Measurements from ENCODE around the gene TRIP13. TPM values are rescaled to one million over a fixed set of nuclear protein-coding genes. Genes with fewer than 3 reads are reported as not detected.

Gene TRIP13
- total and polyA plus RNA-seq, 3 donors from 2014 or later = 34.3 to 71.6 (median 49.1) TPM

DNA sequence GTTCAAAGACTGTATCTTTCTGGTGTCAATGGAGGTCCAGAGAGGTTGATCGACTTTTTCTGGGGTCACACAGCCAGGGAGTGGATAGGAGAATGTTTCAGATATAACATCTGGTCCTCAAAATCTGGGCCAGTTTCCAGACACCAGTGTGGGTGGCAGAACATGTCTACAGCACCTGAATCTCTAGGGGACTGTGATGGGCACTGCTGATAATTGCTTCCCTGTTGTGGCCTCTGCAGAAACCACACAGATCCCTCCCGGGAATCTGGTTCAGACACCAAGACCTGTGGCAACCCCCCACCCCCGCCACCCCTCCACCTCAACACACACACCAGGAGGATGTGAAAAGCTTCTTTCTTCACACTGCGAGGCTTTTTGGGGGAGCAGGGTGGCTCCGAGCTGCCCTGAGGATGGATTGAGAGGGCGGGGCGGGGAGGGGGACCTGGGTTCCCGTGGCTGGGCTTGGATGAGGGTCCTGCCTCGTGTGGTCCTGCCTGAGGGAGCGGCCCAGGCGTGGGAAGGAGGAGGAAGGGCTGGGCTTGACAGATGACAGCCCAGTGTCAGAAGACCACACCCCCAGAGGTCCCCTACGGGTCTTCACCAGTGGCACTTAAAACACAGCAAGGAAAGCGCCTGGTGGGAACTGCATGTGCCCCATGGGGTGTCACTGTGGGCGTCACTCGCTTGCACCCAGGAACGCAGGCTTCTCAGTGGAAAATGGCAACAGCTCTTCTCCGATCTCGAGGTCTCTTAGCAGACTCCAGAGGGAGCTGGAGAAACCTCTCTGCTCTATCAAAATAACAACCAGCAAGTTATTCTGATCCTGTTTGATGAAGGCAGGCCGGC, 55.2 kb downstream of the TRIP13 start:
- TF ChIP-seq, protein P1, sequence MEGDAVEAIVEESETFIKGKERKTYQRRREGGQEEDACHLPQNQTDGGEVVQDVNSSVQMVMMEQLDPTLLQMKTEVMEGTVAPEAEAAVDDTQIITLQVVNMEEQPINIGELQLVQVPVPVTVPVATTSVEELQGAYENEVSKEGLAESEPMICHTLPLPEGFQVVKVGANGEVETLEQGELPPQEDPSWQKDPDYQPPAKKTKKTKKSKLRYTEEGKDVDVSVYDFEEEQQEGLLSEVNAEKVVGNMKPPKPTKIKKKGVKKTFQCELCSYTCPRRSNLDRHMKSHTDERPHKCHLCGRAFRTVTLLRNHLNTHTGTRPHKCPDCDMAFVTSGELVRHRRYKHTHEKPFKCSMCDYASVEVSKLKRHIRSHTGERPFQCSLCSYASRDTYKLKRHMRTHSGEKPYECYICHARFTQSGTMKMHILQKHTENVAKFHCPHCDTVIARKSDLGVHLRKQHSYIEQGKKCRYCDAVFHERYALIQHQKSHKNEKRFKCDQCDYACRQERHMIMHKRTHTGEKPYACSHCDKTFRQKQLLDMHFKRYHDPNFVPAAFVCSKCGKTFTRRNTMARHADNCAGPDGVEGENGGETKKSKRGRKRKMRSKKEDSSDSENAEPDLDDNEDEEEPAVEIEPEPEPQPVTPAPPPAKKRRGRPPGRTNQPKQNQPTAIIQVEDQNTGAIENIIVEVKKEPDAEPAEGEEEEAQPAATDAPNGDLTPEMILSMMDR (IDR thresholded peaks at IDR 0.05) = no peak
- TF ChIP-seq POLR2A (IDR thresholded peaks at IDR 0.05) = no peak
- intact Hi-C loops (cut with DNase I; ENCODE audit: low total_unique reads) = no loop called here
- H3K27ac ChIP-seq = no peak overlapping the region
- DNase-seq = no peak
- no peaks in the 10 kb centered on the region for H3K27me3 ChIP-seq
- no peaks in the 10 kb centered on the region for H3K9me3 ChIP-seq
- H3K4me1 ChIP-seq = peaks cover 10% of the 10 kb centered on the region
- H3K4me3 ChIP-seq = no peak overlapping the region
- H3K36me3 ChIP-seq (ENCODE audit: low read depth, missing control alignments) = no peaks in the 10 kb centered on the region
- WGBS, 2 donors = 76 to 80% methylated on average over 18 to 19 of the region's 19 CpGs

DNA sequence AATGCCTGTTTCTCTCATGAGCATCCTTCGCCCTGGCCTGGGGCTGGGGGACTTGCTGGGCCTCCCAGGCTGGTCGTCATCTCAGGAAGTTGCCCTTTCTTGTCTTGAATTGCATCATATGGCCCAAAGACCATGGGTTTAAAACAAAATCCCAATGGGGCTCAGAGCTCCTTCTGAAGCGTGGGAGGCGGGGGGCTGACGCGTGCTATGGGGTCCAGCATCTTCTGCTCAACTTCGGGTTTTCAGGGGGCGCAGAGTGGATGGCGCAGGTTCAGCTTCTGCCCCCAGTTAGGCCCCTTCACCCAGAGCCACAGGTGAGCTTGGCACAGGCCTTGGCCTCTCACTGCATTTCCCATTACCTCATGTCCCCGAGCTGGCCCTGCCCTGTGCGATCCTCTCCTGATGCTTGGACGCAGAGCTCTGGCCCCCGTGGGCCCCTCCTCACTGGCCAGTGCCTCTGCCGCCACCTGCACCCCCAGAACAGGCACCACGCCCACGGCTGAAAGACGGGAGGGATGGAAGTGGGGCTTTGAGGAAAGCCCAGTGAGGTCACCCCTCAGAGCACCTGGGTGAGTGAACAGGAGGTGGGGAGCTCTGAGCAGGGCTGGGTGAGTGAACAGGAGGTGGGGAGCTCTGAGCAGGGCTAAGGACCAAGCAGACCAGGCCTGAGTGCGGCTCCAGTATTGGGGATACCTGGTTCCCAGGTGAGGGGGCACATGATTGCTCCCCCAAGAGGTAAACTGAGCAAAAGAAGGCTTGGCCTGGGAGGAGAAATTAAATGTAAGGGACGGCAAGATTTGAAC, 56.0 kb downstream of the TRIP13 start:
- no peak overlapping the region for H3K27ac ChIP-seq
- no peaks in the 10 kb centered on the region for H3K9me3 ChIP-seq
- intact Hi-C loops (cut with DNase I; ENCODE audit: low total_unique reads) = no loop called here
- H3K27me3 ChIP-seq = no peaks in the 10 kb centered on the region
- H3K4me1 ChIP-seq = peaks cover 10% of the 10 kb centered on the region
- TF ChIP-seq, protein P1 (IDR thresholded peaks at IDR 0.05) = no peak
- TF ChIP-seq POLR2A (IDR thresholded peaks at IDR 0.05) = no peak
- no peak overlapping the region for H3K4me3 ChIP-seq
- no peaks in the 10 kb centered on the region for H3K36me3 ChIP-seq (ENCODE audit: low read depth, missing control alignments)
- WGBS, 2 donors = 87 to 93% methylated on average over 12 to 19 of the region's 19 CpGs
- no peak for DNase-seq

DNA sequence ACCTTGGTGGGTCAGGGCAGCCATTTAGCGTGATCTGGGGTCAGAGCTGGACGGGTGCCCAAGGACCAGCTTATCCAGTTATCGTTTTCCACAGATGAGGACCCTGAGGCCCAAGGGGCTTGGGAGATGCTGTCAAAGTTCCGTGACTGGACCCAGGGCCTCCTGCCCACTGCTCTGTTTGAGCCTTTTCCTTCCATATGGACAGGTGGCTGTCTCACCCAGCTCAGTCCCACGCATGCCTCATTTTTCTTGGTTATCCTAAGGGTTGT, 56.5 kb downstream of the TRIP13 start:
- no peak overlapping the region for H3K27ac ChIP-seq
- DNase-seq = peak; percentile 11
- H3K27me3 ChIP-seq = no peaks in the 10 kb centered on the region
- H3K4me1 ChIP-seq = peaks cover 10% of the 10 kb centered on the region
- H3K4me3 ChIP-seq = no peak overlapping the region
- no peaks in the 10 kb centered on the region for H3K36me3 ChIP-seq (ENCODE audit: low read depth, missing control alignments)
- intact Hi-C loops (cut with DNase I; ENCODE audit: low total_unique reads) = no loop called here
- no peaks in the 10 kb centered on the region for H3K9me3 ChIP-seq
- TF ChIP-seq, protein P1 (IDR thresholded peaks at IDR 0.05) = no peak
- TF ChIP-seq POLR2A (IDR thresholded peaks at IDR 0.05) = no peak
- WGBS, 2 donors = 88 to 91% methylated on average over 5 of the region's 5 CpGs

DNA sequence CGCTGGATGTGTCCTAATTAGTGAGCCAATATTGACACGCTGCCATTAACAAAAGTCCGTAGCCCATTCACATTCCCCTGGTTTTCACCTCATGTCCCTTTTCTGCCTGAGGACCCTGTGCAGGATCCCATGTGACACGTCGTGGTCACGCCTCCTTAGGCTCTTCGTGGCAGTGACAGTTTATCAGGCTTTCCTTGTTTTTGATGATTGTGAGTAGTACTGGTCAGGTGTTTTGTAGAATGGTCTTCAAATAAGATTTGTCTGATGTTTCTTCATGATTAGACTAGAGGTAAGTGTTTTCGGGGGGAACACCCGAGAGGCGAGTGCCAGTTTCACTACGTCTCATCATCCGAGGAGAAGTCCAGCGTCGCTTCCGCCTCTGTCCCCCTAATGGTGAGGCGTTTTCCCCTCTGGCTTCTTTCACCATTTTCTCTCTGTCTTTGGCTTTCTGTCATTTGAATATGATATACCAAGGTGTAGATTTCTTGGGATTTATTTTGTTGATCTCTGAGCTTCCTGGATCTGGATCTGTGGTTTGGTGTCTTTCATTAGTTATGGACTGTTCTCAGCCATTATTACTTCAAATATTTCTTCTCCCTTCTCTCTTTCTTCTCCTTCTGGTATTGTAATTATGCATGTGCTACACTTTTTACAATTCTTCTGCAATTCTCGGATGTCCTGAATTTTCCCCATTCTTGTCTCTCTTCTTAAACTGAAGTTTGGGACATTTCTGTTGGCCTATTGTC, 57.3 kb downstream of the TRIP13 start:
- Histone ChIP-seq H3K4me3 (no peak overlapping the region), H3K36me3 (ENCODE audit: low read depth, missing control alignments) (no peaks in the 10 kb centered on the region), H3K9me3 (no peaks in the 10 kb centered on the region), H3K27ac (no peak overlapping the region), H3K27me3 (no peaks in the 10 kb centered on the region), H3K4me1 (peaks cover 10% of the 10 kb centered on the region)
- no peak for DNase-seq
- TF ChIP-seq POLR2A (IDR thresholded peaks at IDR 0.05) = no peak
- TF ChIP-seq, protein P1 (IDR thresholded peaks at IDR 0.05) = no peak
- 95 to 96% methylated on average over 17 of the region's 17 CpGs for WGBS, 2 donors
- intact Hi-C loops (cut with DNase I; ENCODE audit: low total_unique reads) = no loop called here

Measured in testis (tissue), 3 donors.